HG03460 (cell line): ENCODE results near the gene DTNB.

Experiments used
- ATAC-seq: cut with Tn5 transposase; IDR thresholded peaks from one replicate; pipeline ENCODE4 v1.9.1; 2021; ENCODE audit not compliant: unreplicated experiment

The DTNB gene

GRCh38 chr2:25592766-25593292, 80.5 kb downstream of the DTNB start:
- no peak for ATAC-seq

GRCh38 chr2:25590921-25591505, 82.4 kb downstream of the DTNB start:
- no peak for ATAC-seq

GRCh38 chr2:25589676-25590205, 83.6 kb downstream of the DTNB start:
- ATAC-seq, result no peak

GRCh38 chr2:25588576-25588975, 84.8 kb downstream of the DTNB start:
- ATAC-seq, result no peak

- no peak for ATAC-seq
Measured at GRCh38 chr2:25587361-25587760, 86.0 kb downstream of the DTNB start.

- ATAC-seq, result peak; percentile 75
Measured at GRCh38 chr2:25586726-25587144, 86.6 kb downstream of the DTNB start.

- ATAC-seq, result no peak
Measured at GRCh38 chr2:25585189-25585588, 88.2 kb downstream of the DTNB start.

- ATAC-seq, result no peak
Measured at GRCh38 chr2:25582077-25582830, 91.1 kb downstream of the DTNB start.

GRCh38 chr2:25576596-25576995, 96.8 kb downstream of the DTNB start:
- ATAC-seq, result no peak

- no peak for ATAC-seq
Measured at GRCh38 chr2:25572638-25573037, 100.7 kb downstream of the DTNB start.

GRCh38 chr2:25570161-25570845, 103.1 kb downstream of the DTNB start:
- ATAC-seq, result no peak

GRCh38 chr2:25567406-25567805, 106.0 kb downstream of the DTNB start:
- peak; percentile 57 for ATAC-seq

- ATAC-seq, result peak; percentile 80
Measured at GRCh38 chr2:25566694-25567093, 106.7 kb downstream of the DTNB start.

- no peak for ATAC-seq
Measured at GRCh38 chr2:25566094-25566493, 107.3 kb downstream of the DTNB start.

- ATAC-seq, result no peak
Measured at GRCh38 chr2:25561136-25561850, 112.1 kb downstream of the DTNB start.

GRCh38 chr2:25559148-25559547, 114.2 kb downstream of the DTNB start:
- ATAC-seq, result no peak

- ATAC-seq, result peak; percentile 77
Measured at GRCh38 chr2:25558262-25558661, 115.1 kb downstream of the DTNB start.

GRCh38 chr2:25557179-25558036, 116.0 kb downstream of the DTNB start:
- no peak for ATAC-seq

- ATAC-seq, result no peak
Measured at GRCh38 chr2:25552318-25552717, 121.1 kb downstream of the DTNB start.

- ATAC-seq, result no peak
Measured at GRCh38 chr2:25551316-25551715, 122.1 kb downstream of the DTNB start.
